GM12873 (cell line): ENCODE data around the gene ASB13.

ENCODE experiments used
- TF ChIP-seq, protein P1 (sequence below): IDR thresholded peaks from 2 replicates; pipeline ENCODE4 v1.5.1; 2012; ENCODE audit warnings: low read depth, mild to moderate bottlenecking, moderate library complexity, low read length, control low read depth; ENCODE audit not compliant: insufficient read depth; ENCODE audit errors: missing control alignments

Gene ASB13

GRCh38 chr10:5634918-5635317 lies 31.5 kb downstream of the ASB13 start:
- TF ChIP-seq, protein P1, sequence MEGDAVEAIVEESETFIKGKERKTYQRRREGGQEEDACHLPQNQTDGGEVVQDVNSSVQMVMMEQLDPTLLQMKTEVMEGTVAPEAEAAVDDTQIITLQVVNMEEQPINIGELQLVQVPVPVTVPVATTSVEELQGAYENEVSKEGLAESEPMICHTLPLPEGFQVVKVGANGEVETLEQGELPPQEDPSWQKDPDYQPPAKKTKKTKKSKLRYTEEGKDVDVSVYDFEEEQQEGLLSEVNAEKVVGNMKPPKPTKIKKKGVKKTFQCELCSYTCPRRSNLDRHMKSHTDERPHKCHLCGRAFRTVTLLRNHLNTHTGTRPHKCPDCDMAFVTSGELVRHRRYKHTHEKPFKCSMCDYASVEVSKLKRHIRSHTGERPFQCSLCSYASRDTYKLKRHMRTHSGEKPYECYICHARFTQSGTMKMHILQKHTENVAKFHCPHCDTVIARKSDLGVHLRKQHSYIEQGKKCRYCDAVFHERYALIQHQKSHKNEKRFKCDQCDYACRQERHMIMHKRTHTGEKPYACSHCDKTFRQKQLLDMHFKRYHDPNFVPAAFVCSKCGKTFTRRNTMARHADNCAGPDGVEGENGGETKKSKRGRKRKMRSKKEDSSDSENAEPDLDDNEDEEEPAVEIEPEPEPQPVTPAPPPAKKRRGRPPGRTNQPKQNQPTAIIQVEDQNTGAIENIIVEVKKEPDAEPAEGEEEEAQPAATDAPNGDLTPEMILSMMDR, result no peak

GRCh38 chr10:5633166-5633749 lies 33.1 kb downstream of the ASB13 start:
- TF ChIP-seq, protein P1, result no peak

DNA sequence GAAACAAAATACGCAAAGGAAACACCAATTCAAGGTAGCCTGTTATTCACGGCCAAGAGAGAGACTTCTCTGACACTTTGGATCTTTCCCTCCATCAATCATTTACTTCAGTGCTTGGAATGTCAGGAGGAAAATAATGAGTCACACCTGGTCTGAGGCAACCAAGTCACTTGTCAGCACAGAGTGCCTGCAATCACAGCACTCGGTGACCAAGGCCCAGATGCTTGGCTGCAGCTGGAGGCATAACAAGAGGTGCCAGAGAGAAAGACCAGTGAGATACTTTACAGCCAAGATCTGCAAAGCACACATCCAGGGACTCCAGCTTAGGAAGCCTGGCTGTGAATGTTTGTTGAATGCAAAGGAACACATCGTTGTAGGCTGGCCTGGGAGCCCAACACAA lies 33.9 kb downstream of the ASB13 start:
- TF ChIP-seq, protein P1, result no peak

- TF ChIP-seq, protein P1, result no peak
These were observed 34.5 kb downstream of the ASB13 start for GRCh38 chr10:5631936-5632335.

DNA sequence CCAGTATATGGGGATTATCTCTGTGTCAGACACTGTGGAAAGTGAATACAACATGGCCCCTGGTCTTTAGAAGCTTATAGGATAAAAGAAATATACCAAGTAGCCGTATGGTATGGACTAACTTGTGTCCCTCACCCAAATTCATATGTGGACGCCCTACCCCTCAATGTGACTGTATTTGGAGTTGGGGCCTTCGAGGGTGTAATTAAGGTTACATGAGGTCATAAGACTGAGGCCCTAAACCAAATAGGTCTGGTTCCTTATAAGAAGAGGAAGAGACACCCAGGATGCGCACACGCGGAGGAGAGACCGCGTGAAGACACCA lies 36.3 kb downstream of the ASB13 start:
- TF ChIP-seq, protein P1, result no peak

DNA sequence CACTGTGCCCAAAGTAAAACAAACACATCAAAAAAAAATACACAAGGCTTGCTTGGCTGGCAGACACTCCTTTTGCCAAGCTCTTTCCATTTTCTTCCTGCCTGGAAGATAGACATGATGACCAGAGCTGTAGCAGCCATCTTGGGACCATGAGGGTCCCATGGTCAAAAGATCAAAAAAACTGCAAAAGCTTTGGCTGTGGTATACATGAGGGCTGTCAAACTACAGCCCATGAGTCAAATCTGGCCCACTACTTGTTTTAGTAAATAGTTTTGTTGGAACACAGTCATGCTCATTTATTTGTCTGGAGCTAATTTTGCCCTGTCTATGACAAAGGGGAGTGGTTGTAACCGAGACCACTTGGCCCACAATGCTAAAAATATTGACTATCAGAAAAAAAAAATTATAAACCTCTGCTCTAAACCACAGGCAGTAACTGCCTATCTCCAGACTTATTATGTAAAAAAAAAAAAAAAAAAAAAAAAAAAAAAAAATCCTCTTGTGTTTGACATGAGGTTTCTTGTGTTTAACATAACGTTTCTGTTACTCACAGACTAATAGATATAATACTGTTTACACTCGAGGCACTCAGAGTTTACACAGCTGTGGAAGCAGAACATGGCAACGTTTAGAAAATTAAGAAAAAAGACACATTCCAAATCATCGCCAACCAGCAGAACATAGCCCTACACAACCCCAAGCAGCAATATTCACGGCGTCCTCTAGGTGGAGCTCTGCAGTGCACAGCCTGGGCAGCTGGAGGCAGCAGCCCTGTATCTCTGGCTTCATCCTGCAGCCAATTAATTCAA lies 36.9 kb downstream of the ASB13 start:
- TF ChIP-seq, protein P1, result peak; percentile 97

GRCh38 chr10:5628451-5629302 lies 37.7 kb downstream of the ASB13 start:
- TF ChIP-seq, protein P1, result no peak
